Measurements from ENCODE around the gene SLIT1.

Gene SLIT1

DNA sequence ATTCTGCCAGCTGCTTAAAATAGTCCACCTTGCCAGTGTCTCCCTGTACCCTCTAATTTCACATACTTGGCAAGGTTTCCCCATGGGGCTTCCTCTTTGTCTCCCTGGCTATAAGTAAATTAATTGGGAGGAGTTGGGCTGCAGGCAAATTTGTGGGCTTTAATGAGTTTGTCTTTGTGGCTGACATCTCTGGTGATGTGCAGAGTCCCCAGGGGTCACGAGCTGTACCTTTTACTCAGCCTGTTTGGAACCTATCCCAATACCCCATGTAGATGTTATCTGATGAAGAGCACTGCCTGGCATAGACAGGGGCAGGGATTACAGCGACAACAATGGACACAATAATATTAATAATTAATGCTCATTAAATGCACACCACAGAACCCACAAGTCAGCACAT is 132.5 kb downstream of the SLIT1 start:
- TF ChIP-seq, protein P1, sequence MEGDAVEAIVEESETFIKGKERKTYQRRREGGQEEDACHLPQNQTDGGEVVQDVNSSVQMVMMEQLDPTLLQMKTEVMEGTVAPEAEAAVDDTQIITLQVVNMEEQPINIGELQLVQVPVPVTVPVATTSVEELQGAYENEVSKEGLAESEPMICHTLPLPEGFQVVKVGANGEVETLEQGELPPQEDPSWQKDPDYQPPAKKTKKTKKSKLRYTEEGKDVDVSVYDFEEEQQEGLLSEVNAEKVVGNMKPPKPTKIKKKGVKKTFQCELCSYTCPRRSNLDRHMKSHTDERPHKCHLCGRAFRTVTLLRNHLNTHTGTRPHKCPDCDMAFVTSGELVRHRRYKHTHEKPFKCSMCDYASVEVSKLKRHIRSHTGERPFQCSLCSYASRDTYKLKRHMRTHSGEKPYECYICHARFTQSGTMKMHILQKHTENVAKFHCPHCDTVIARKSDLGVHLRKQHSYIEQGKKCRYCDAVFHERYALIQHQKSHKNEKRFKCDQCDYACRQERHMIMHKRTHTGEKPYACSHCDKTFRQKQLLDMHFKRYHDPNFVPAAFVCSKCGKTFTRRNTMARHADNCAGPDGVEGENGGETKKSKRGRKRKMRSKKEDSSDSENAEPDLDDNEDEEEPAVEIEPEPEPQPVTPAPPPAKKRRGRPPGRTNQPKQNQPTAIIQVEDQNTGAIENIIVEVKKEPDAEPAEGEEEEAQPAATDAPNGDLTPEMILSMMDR (IDR thresholded peaks at IDR 0.05; ENCODE audit: control insufficient read depth, insufficient read depth, low read depth, low read length, missing control alignments): no peak
- no peak overlapping the region for H3K4me3 ChIP-seq (ENCODE audit: control insufficient read depth, low read depth, low read length)
- DNase-seq (ENCODE audit: low read depth): no peak

DNA sequence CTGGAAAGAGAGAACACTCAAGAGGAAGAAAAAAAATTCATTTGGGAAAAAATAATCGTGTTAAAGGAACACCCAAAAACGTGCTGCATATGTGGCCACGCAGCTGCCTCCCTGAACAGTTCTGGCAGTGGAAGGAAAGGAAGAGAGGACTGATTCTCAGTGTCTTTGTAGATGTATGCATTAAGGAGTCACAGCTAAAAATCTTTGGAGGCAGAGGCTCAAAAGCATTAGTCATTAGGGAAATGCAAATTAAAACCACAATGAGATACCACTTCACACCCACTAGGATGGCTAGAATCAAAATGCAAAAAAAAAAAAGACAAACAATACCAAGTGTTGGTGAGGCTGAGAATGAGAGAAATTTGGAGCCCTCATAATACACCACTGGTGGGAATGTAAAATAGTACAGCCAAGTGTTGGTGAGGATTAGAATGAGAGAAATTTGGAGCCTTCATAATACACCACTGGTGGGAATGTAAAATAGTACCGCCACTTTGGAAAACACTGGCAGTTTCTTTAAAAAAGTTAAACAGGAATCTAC is 134.7 kb downstream of the SLIT1 start:
- TF ChIP-seq, protein P1 (IDR thresholded peaks at IDR 0.05; ENCODE audit: control insufficient read depth, insufficient read depth, low read depth, low read length, missing control alignments): no peak
- no peak overlapping the region for H3K4me3 ChIP-seq (ENCODE audit: control insufficient read depth, low read depth, low read length)
- no peak for DNase-seq (ENCODE audit: low read depth)

DNA sequence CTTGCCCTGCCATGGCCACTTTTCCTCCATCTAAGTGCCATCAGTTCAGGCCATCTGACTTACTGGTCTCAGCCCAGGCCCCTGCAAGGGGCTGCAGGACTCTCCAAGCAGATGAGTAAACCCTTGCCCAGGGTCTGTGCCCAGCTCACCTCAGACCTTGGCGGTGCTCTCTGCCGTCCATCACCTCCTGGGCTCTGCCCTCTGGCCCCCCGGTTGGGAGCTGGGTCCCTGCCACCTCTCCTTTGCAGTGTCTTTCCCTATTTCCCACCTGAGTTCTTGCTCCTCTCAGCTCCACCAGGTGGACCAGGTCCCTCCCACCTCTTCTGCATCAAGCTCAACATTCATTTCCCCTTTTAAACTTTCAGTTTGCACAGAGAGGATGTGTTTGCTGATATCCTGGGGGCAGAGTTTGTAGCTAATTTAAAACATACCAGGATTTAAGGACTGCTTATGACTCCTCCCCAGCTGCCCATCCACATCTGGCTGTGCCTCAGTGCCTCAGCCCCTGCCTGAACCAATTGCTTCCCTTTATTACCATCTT is 135.5 kb downstream of the SLIT1 start:
- H3K4me3 ChIP-seq (ENCODE audit: control insufficient read depth, low read depth, low read length): no peak overlapping the region
- TF ChIP-seq, protein P1 (IDR thresholded peaks at IDR 0.05; ENCODE audit: control insufficient read depth, insufficient read depth, low read depth, low read length, missing control alignments): no peak

DNA sequence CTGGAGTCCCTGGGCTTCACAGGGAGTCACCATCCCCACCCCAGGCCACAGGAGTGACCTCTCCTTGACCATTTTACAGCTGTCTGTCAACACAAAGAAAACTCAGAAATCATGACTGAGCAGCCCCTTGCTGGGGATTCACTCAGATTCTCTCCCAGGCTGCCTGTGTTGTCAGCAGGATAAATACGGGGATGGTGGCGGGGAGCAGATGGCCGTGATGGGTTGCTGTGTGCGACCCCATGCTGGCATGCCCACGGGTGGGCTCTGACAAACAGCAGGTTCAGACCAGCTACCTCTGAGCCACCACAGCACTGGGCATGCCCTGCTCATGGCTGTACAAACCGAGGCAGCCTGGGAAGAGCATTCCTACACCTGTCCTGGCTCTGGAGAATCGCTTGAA is 136.1 kb downstream of the SLIT1 start:
- DNase-seq (ENCODE audit: low read depth): no peak
- TF ChIP-seq, protein P1 (IDR thresholded peaks at IDR 0.05; ENCODE audit: control insufficient read depth, insufficient read depth, low read depth, low read length, missing control alignments): no peak
- no peak overlapping the region for H3K4me3 ChIP-seq (ENCODE audit: control insufficient read depth, low read depth, low read length)

More for the DNA sequence above, 135.5 kb downstream of the SLIT1 start:
- DNase-seq (ENCODE audit: low read depth): no peak

DNA sequence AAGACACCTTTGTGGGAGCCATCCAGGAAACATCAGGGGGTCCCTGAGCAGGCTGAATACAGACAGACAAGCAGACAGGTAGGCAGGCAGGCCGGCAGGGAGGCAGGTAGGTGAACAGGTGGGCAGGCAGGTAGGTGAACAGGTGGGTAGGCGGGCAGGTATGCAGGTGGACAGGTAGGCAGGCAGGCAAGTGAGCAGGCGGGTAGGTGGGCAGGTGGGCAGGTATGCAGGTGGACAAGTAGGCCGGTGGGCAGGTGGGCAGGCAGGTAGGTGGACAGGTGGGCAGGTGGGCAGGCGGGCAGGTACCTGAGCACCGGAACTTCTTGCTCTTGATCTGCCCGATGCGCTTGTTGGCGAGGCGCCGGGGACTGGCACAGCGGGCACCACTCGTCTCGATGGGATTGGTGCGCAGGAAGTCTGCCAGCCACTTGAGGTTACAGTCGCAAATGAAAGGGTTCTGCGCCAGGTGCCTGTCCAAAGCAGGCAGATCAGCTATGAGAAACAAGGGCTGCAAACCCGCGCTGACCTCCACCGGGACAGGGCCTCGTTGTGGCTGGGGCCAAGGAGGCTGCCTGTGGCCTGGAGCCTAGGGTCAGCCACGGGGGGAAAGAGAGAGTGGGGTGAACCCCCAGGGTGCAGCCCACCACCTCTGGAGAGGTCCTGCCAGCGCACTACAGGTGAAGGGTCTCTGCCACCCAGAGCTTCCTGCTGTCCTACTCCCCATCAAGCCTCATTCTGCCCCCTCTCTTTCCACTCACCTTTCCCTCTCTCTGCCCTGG is 136.9 kb downstream of the SLIT1 start:
- TF ChIP-seq, protein P1 (IDR thresholded peaks at IDR 0.05; ENCODE audit: control insufficient read depth, insufficient read depth, low read depth, low read length, missing control alignments): no peak
- DNase-seq (ENCODE audit: low read depth): no peak
- H3K4me3 ChIP-seq (ENCODE audit: control insufficient read depth, low read depth, low read length): no peak overlapping the region

DNA sequence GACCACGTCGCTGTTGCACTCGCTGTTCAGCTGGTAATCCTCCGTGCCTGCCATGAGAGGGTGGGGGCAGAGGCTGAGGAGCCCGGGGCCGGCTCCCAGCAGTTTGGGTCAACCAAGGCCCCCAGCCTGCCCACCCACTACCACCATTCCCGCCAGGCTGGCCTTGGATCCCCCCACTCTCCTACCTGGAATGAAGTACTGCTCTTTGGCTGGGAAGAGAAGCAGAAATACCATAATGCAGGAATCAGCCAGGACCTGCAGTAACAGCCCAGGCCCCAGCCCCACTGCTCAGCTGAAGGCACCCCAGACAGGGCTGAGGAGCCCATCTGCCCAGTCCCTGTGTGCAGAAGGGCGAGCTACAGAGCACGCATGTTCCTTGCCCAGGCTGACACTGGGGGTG is 138.0 kb downstream of the SLIT1 start:
- TF ChIP-seq, protein P1 (IDR thresholded peaks at IDR 0.05; ENCODE audit: control insufficient read depth, insufficient read depth, low read depth, low read length, missing control alignments): no peak
- no peak overlapping the region for H3K4me3 ChIP-seq (ENCODE audit: control insufficient read depth, low read depth, low read length)
- no peak for DNase-seq (ENCODE audit: low read depth)
